Glutamatergic neuron (in vitro differentiated cells): ENCODE measurements around the gene BCKDHB. TPM values are rescaled to one million over a fixed set of nuclear protein-coding genes. Genes with fewer than 3 reads are reported as not detected.

Experiments
- DNase-seq: peaks from one replicate; pipeline ENCODE4 v3.0.0; 2022
- H3K27ac Mint-ChIP-seq: one replicate; pipeline ENCODE4 v1.8.0; 2020; ENCODE audit warnings: mild to moderate bottlenecking, mixed read lengths, inconsistent platforms; ENCODE audit not compliant: unreplicated experiment
- H3K27me3 Mint-ChIP-seq: one replicate; pipeline ENCODE4 v1.8.0; 2020; ENCODE audit warnings: mild to moderate bottlenecking, moderate library complexity, mixed read lengths, inconsistent platforms; ENCODE audit not compliant: unreplicated experiment
- H3K36me3 Mint-ChIP-seq: one replicate; pipeline ENCODE4 v1.8.0; 2020; ENCODE audit warnings: mild to moderate bottlenecking, mixed read lengths, inconsistent platforms; ENCODE audit not compliant: unreplicated experiment
- H3K4me1 Mint-ChIP-seq: one replicate; pipeline ENCODE4 v1.8.0; 2020; ENCODE audit warnings: mild to moderate bottlenecking, low read depth, mixed read lengths, inconsistent platforms; ENCODE audit not compliant: unreplicated experiment
- H3K4me3 Mint-ChIP-seq: one replicate; pipeline ENCODE4 v1.8.0; 2020; ENCODE audit warnings: mild to moderate bottlenecking, mixed read lengths, inconsistent platforms; ENCODE audit not compliant: unreplicated experiment
- H3K9me3 Mint-ChIP-seq: one replicate; pipeline ENCODE4 v1.8.0; 2020; ENCODE audit warnings: mild to moderate bottlenecking, moderate library complexity, mixed read lengths, inconsistent platforms; ENCODE audit not compliant: unreplicated experiment
- total RNA-seq: library from RNA; stranded (reverse); fragmentation: NEBNext Ultra II Directional; extraction: Animal tissue kit (Norgen Biotek cat#: 25700); gene quantifications from one replicate; pipeline ENCODE4 v1.2.1, GENCODE V29; 2021; ENCODE audit not compliant: unreplicated experiment
- TF ChIP-seq, protein P1 (sequence below): fragments of 200-600 bp; sonication (generic); IDR thresholded peaks from one replicate; pipeline ENCODE4 v1.5.0; 2021; ENCODE audit not compliant: partially characterized antibody, unreplicated experiment

BCKDHB gene
- total RNA-seq, 1 donor from 2014 or later = 13.6 TPM

DNA sequence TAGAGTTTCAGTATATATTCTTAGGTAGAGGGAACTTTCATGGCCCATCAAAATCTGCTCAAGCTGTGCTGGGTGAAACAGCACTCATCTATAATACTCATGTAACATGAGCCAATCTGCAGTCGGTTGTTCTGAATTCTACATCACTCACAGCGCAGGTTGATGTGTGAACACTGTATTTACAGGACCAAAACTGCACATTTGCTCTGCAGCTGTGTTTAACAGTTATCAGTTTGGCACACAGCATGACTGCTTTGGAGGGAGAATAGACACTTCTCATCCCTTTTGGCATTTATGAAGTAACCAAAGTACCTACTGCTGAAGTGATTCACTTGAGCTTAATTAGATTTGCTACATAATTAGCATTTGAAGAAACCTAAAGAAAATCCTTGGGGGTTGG, 225.1 kb downstream of the BCKDHB start:
- no peak overlapping the region for H3K27ac Mint-ChIP-seq
- peaks cover 2% of the 10 kb centered on the region for H3K27me3 Mint-ChIP-seq
- H3K9me3 Mint-ChIP-seq = no peaks in the 10 kb centered on the region
- DNase-seq = no peak
- peaks cover 28% of the 10 kb centered on the region for H3K4me1 Mint-ChIP-seq
- no peaks in the 10 kb centered on the region for H3K36me3 Mint-ChIP-seq
- H3K4me3 Mint-ChIP-seq = no peak overlapping the region
- TF ChIP-seq, protein P1, sequence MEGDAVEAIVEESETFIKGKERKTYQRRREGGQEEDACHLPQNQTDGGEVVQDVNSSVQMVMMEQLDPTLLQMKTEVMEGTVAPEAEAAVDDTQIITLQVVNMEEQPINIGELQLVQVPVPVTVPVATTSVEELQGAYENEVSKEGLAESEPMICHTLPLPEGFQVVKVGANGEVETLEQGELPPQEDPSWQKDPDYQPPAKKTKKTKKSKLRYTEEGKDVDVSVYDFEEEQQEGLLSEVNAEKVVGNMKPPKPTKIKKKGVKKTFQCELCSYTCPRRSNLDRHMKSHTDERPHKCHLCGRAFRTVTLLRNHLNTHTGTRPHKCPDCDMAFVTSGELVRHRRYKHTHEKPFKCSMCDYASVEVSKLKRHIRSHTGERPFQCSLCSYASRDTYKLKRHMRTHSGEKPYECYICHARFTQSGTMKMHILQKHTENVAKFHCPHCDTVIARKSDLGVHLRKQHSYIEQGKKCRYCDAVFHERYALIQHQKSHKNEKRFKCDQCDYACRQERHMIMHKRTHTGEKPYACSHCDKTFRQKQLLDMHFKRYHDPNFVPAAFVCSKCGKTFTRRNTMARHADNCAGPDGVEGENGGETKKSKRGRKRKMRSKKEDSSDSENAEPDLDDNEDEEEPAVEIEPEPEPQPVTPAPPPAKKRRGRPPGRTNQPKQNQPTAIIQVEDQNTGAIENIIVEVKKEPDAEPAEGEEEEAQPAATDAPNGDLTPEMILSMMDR = no peak

DNA sequence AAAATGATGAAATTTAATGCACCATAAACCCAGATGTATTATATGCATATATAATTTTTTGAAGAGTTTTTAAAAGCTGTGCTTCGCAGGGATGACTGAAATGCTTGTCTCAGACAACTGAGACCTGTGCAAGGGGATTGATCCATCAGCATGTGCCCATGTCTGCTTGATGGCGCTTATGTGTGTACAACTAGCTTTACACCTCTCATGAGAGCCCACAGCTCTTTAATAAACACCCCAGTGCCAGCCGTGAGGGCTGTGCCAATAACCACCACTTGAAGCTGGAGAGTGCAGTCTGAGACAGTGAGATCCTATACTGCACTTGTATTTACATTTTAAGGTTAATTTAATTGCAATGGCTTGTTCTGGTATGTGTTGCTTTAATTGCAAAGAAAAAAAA, 225.5 kb downstream of the BCKDHB start:
- H3K9me3 Mint-ChIP-seq = no peaks in the 10 kb centered on the region
- H3K27me3 Mint-ChIP-seq = peaks cover 2% of the 10 kb centered on the region
- TF ChIP-seq, protein P1 = no peak
- H3K4me3 Mint-ChIP-seq = no peak overlapping the region
- H3K36me3 Mint-ChIP-seq = no peaks in the 10 kb centered on the region
- H3K27ac Mint-ChIP-seq = no peak overlapping the region
- no peak for DNase-seq
- peaks cover 28% of the 10 kb centered on the region for H3K4me1 Mint-ChIP-seq

DNA sequence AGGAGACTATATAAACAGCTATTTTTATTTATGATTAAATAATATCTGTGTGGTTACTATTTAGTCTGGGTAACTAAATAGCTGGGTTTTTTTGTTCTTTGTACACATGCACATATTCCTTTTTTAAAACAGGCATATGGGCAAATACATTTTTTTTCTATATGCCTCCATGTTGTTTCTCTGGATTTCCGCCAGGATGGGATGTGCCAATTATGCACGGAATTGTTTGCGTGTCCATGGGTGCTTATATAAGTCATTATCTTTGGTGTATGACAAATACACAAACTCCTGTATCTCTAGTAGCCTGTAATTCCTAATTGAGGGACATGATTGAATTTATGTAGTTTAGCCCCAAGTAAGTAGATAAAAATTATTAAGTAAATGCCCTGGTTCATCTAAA, 226.9 kb downstream of the BCKDHB start:
- no peaks in the 10 kb centered on the region for H3K9me3 Mint-ChIP-seq
- DNase-seq = no peak
- H3K36me3 Mint-ChIP-seq = no peaks in the 10 kb centered on the region
- H3K27ac Mint-ChIP-seq = no peak overlapping the region
- TF ChIP-seq, protein P1 = no peak
- H3K4me1 Mint-ChIP-seq = peaks cover 28% of the 10 kb centered on the region
- H3K4me3 Mint-ChIP-seq = no peak overlapping the region
- peaks cover 2% of the 10 kb centered on the region for H3K27me3 Mint-ChIP-seq

DNA sequence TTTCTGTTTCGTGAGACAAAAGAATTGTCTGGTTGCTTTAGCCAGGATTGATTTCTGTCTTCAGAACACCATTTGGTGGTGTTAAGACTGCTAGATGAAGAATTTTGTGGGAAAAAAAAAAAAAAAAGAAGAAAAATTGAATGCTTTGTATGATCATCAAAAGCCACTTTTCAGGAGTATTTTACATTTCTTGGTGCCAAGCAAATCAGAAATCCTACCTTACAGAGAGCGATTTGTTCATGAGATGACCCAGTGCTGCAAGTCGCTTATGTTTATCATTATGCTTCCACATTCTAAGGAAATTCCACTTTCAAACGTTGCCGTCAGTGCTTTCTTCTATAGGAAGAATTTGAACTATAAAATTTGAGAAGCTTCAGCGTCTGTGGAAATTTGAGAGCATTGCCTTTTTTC, 228.7 kb downstream of the BCKDHB start:
- H3K27me3 Mint-ChIP-seq = no peaks in the 10 kb centered on the region
- H3K27ac Mint-ChIP-seq = peak overlapping the region; percentile 28
- H3K4me3 Mint-ChIP-seq = peak overlapping the region; percentile 42
- TF ChIP-seq, protein P1 = no peak
- H3K9me3 Mint-ChIP-seq = no peaks in the 10 kb centered on the region
- H3K4me1 Mint-ChIP-seq = peaks cover 24% of the 10 kb centered on the region
- H3K36me3 Mint-ChIP-seq = no peaks in the 10 kb centered on the region
- no peak for DNase-seq

DNA sequence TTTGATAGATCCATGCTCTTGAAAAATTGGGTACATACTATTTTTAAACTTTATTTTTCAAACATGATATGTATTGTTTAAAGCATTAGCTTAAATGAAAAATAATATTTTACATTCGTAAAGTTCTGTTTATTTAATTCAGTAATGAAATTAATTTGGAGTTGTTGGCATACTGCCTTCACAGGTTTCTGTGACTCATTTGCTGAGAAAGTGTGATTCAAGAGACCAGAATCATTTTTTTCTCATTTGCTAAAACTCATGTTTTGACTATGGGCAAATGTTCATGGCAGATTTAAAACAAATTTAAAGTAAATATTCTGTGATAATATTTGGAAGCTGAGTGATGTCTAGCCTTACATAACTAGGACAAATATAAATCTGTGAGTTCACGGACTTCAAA, 230.4 kb downstream of the BCKDHB start:
- H3K4me1 Mint-ChIP-seq = peaks cover 25% of the 10 kb centered on the region
- H3K27me3 Mint-ChIP-seq = no peaks in the 10 kb centered on the region
- H3K4me3 Mint-ChIP-seq = no peak overlapping the region
- no peaks in the 10 kb centered on the region for H3K36me3 Mint-ChIP-seq
- no peak overlapping the region for H3K27ac Mint-ChIP-seq
- TF ChIP-seq, protein P1 = no peak
- H3K9me3 Mint-ChIP-seq = no peaks in the 10 kb centered on the region
- no peak for DNase-seq
